Stimulated activated naive CD8-positive, alpha-beta T cell treated with anti-CD3 and anti-CD28 coated beads, Interleukin-15, Interleukin-2, amounts not matched to agents 100 ng/mL and 50 ng/mL, for 24 hours (primary cell): ENCODE data around the gene CCL21.

Experiments used
- H3K27ac Mint-ChIP-seq: one replicate; pipeline ENCODE4 v1.8.0; 2021; ENCODE audit warnings: mild to moderate bottlenecking, mixed read lengths
- H3K27me3 Mint-ChIP-seq: one replicate; pipeline ENCODE4 v1.8.0; 2021; ENCODE audit warnings: mixed read lengths
- H3K36me3 Mint-ChIP-seq: one replicate; pipeline ENCODE4 v1.8.0; 2021; ENCODE audit warnings: low read depth, mixed read lengths
- H3K4me1 Mint-ChIP-seq: one replicate; pipeline ENCODE4 v1.8.0; 2021; ENCODE audit warnings: low read depth, mixed read lengths
- H3K4me3 Mint-ChIP-seq: one replicate; pipeline ENCODE4 v1.8.0; 2021; ENCODE audit warnings: mild to moderate bottlenecking, mixed read lengths
- H3K9me3 Mint-ChIP-seq: one replicate; pipeline ENCODE4 v1.8.0; 2021; ENCODE audit warnings: mixed read lengths

CCL21 gene

GRCh38 chr9:34689512-34689911 lies 20.4 kb downstream of the CCL21 start:
- H3K4me3 Mint-ChIP-seq, result no peak overlapping the region
- no peaks in the 10 kb centered on the region for H3K9me3 Mint-ChIP-seq
- H3K4me1 Mint-ChIP-seq, result peaks cover under 1% of the 10 kb centered on the region
- no peaks in the 10 kb centered on the region for H3K27me3 Mint-ChIP-seq
- H3K36me3 Mint-ChIP-seq, result no peaks in the 10 kb centered on the region
- H3K27ac Mint-ChIP-seq, result no peak overlapping the region

- Mint-ChIP-seq H3K27me3 (no peaks in the 10 kb centered on the region), H3K27ac (no peak overlapping the region), H3K36me3 (no peaks in the 10 kb centered on the region), H3K4me1 (peaks cover 5% of the 10 kb centered on the region), H3K4me3 (no peak overlapping the region), H3K9me3 (no peaks in the 10 kb centered on the region)
These were observed 20.8 kb downstream of the CCL21 start for GRCh38 chr9:34689116-34689470.

GRCh38 chr9:34688329-34689115 lies 21.4 kb downstream of the CCL21 start:
- H3K4me3 Mint-ChIP-seq, result no peak overlapping the region
- no peaks in the 10 kb centered on the region for H3K36me3 Mint-ChIP-seq
- no peaks in the 10 kb centered on the region for H3K27me3 Mint-ChIP-seq
- no peaks in the 10 kb centered on the region for H3K9me3 Mint-ChIP-seq
- H3K4me1 Mint-ChIP-seq, result peaks cover 8% of the 10 kb centered on the region
- no peak overlapping the region for H3K27ac Mint-ChIP-seq

- no peaks in the 10 kb centered on the region for H3K9me3 Mint-ChIP-seq
These were observed 22.5 kb downstream of the CCL21 start for GRCh38 chr9:34687276-34688030.

GRCh38 chr9:34686732-34687131 lies 23.2 kb downstream of the CCL21 start:
- Mint-ChIP-seq H3K4me1 (peaks cover 8% of the 10 kb centered on the region), H3K4me3 (no peak overlapping the region), H3K27ac (no peak overlapping the region), H3K27me3 (no peaks in the 10 kb centered on the region), H3K36me3 (no peaks in the 10 kb centered on the region), H3K9me3 (no peaks in the 10 kb centered on the region)

More at GRCh38 chr9:34687276-34688030, 22.5 kb downstream of the CCL21 start:
- Mint-ChIP-seq H3K27ac (no peak overlapping the region), H3K36me3 (no peaks in the 10 kb centered on the region), H3K27me3 (no peaks in the 10 kb centered on the region), H3K4me1 (peaks cover 8% of the 10 kb centered on the region), H3K4me3 (no peak overlapping the region)

GRCh38 chr9:34686231-34686630 lies 23.7 kb downstream of the CCL21 start:
- H3K4me1 Mint-ChIP-seq, result peaks cover 8% of the 10 kb centered on the region
- no peaks in the 10 kb centered on the region for H3K27me3 Mint-ChIP-seq
- no peaks in the 10 kb centered on the region for H3K9me3 Mint-ChIP-seq
- no peak overlapping the region for H3K27ac Mint-ChIP-seq
- H3K36me3 Mint-ChIP-seq, result no peaks in the 10 kb centered on the region
- H3K4me3 Mint-ChIP-seq, result no peak overlapping the region

- peaks cover 8% of the 10 kb centered on the region for H3K4me1 Mint-ChIP-seq
- no peaks in the 10 kb centered on the region for H3K36me3 Mint-ChIP-seq
These were observed 24.3 kb downstream of the CCL21 start for GRCh38 chr9:34685591-34685990.

GRCh38 chr9:34684816-34685215 lies 25.1 kb downstream of the CCL21 start:
- Mint-ChIP-seq H3K9me3 (no peaks in the 10 kb centered on the region), H3K27me3 (no peaks in the 10 kb centered on the region), H3K36me3 (no peaks in the 10 kb centered on the region), H3K27ac (no peak overlapping the region), H3K4me3 (no peak overlapping the region), H3K4me1 (peaks cover 8% of the 10 kb centered on the region)

More at GRCh38 chr9:34685591-34685990, 24.3 kb downstream of the CCL21 start:
- no peaks in the 10 kb centered on the region for H3K27me3 Mint-ChIP-seq
- H3K27ac Mint-ChIP-seq, result no peak overlapping the region
- no peak overlapping the region for H3K4me3 Mint-ChIP-seq
- H3K9me3 Mint-ChIP-seq, result no peaks in the 10 kb centered on the region

GRCh38 chr9:34684145-34684544 lies 25.8 kb downstream of the CCL21 start:
- Mint-ChIP-seq H3K4me1 (peaks cover 8% of the 10 kb centered on the region), H3K27ac (no peak overlapping the region), H3K36me3 (no peaks in the 10 kb centered on the region), H3K4me3 (no peak overlapping the region), H3K9me3 (no peaks in the 10 kb centered on the region), H3K27me3 (no peaks in the 10 kb centered on the region)

- no peaks in the 10 kb centered on the region for H3K36me3 Mint-ChIP-seq
- H3K4me3 Mint-ChIP-seq, result no peak overlapping the region
- H3K27me3 Mint-ChIP-seq, result no peaks in the 10 kb centered on the region
- no peak overlapping the region for H3K27ac Mint-ChIP-seq
- H3K9me3 Mint-ChIP-seq, result peaks cover under 1% of the 10 kb centered on the region
- H3K4me1 Mint-ChIP-seq, result no peaks in the 10 kb centered on the region
These were observed 34.1 kb downstream of the CCL21 start for GRCh38 chr9:34675869-34676268.

GRCh38 chr9:34675048-34675714 lies 34.8 kb downstream of the CCL21 start:
- Mint-ChIP-seq H3K4me3 (no peak overlapping the region), H3K4me1 (no peaks in the 10 kb centered on the region), H3K27me3 (no peaks in the 10 kb centered on the region), H3K9me3 (peaks cover 8% of the 10 kb centered on the region), H3K27ac (no peak overlapping the region), H3K36me3 (no peaks in the 10 kb centered on the region)

- Mint-ChIP-seq H3K36me3 (peaks cover 4% of the 10 kb centered on the region), H3K27me3 (no peaks in the 10 kb centered on the region), H3K27ac (no peak overlapping the region), H3K9me3 (peaks cover 11% of the 10 kb centered on the region), H3K4me3 (no peak overlapping the region), H3K4me1 (no peaks in the 10 kb centered on the region)
These were observed 35.5 kb downstream of the CCL21 start for GRCh38 chr9:34674440-34674839.

GRCh38 chr9:34671307-34671706 lies 38.6 kb downstream of the CCL21 start:
- Mint-ChIP-seq H3K36me3 (peaks cover 9% of the 10 kb centered on the region), H3K9me3 (peaks cover 16% of the 10 kb centered on the region)

GRCh38 chr9:34669809-34670562 lies 40.0 kb downstream of the CCL21 start:
- no peaks in the 10 kb centered on the region for H3K27me3 Mint-ChIP-seq
- no peak overlapping the region for H3K27ac Mint-ChIP-seq
- H3K4me3 Mint-ChIP-seq, result no peak overlapping the region
- H3K36me3 Mint-ChIP-seq, result peaks cover 9% of the 10 kb centered on the region
- H3K9me3 Mint-ChIP-seq, result peaks cover 16% of the 10 kb centered on the region
- peaks cover 3% of the 10 kb centered on the region for H3K4me1 Mint-ChIP-seq

More at GRCh38 chr9:34671307-34671706, 38.6 kb downstream of the CCL21 start:
- Mint-ChIP-seq H3K27ac (no peak overlapping the region), H3K4me3 (no peak overlapping the region), H3K27me3 (no peaks in the 10 kb centered on the region), H3K4me1 (no peaks in the 10 kb centered on the region)
